HG02970 (cell line): ENCODE results near the gene PREX1.

ENCODE experiments used
- ATAC-seq: cut with Tn5 transposase; IDR thresholded peaks from one replicate; pipeline ENCODE4 v1.9.1; 2021; ENCODE audit warnings: mild to moderate bottlenecking, moderate library complexity, moderate number of reproducible peaks; ENCODE audit not compliant: unreplicated experiment, low FRiP score

PREX1 gene

DNA sequence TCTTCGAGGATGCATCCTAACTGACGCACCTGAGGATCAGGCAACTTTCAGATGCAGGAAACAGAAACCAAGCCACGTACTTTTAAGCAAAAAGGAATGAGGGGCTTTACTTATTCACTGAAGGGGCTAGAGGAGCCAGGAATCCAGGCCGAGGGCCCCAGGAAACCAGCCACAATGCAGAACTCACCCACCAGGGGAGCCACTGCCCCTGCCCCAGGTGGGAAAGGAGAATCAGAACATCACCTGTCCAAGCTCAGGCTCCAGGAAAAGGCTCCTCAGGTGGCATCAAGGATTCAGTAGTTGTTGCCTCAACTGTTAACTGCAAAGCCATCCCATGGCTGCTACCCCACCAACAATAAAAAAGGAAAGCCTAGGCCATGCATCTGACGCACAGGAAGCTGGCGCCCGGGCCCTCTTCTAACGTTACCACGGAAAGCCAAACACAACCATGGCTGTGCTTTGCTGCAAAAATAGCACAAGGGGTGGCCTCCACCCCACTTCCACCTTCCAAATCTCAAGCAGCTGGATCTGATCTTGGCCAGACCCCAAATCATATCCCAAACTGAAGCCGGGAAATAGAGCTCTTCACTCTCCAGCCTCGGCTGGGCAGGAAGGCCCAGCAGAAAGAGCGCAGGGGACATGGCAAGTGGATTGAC lies 121.0 kb downstream of the PREX1 start:
- ATAC-seq = no peak

DNA sequence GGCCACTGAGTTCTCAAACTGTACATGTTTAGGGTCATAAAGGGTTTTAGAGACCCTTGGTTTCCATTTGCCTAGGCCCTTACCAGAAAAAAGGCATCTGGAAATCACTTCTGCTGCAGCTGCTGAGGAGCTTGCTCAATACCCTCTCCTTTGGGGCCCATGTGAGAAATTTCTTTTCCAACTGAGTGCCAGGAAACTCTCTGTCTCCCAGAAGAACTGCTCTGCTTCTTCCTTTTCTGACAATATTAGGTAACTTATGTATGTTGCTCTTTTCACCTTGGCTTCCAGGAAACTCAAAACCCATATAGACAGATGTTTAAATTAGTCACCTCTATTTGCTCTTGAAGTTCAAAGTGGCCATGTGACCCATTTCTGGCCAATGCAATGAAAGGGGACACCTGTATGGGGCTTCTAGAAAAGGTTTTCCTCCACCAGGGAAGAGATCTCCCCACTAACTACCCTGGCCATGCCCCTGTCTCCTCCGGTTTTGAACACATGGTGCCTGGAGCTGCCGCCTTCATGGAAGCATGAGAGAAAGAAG lies 121.6 kb downstream of the PREX1 start:
- ATAC-seq = no peak

DNA sequence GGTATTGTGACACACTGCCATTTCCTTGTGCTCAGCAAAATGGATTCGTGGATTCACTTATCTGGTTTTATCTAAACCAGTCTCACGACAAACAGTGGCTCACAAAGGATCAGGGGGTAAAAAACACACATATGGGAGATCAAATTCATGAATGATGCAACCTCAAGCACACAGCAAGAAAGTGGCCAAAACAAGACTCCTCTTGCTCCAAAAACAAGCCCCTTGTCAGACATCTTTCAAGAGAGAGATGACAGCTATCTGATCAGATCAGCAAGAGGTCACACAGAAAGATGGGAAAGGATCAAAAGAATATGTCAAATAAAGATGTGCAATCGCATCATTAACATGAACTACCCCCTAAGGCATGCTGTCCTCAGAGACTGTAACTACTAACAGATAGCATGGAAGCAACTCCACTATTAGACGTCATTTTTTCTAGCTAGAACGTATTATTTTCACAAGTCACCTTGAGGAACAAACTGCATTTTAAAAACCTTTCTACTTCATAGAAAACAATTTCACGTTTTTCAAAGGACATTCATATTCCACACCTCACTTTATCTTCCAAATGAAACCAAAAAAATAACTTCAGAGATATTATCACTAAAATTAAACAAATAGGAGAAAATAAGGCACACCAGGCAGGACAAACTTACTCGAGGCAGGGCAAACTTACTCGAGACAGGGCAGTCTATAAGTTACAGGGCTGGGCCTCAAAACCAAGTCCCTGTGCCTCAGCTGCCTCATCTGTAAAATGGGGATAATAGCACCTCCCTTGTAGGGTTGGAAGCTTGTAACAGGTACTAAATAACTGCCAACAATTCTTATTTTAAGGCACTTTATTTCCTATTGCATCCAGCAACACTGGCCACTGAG lies 122.3 kb downstream of the PREX1 start:
- no peak for ATAC-seq

DNA sequence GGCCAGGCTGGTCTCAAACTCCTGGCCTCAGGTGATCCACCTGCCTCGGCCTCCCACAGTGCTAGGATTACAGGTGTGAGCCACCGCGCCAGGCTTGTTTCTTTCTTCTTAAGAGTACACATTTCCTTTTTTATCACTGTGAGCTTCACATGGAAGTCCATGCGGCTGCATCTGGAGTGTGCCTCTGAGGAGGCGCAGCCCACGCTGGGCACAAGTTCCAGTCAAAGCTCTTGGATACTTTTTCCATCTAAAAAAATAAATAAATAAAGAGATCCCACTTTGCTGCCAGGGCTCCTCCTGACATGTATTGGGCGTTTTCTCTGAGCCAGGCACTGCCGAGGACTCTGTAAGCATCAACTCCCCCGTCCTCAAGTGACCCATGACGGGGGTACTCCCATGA lies 123.0 kb downstream of the PREX1 start:
- no peak for ATAC-seq

DNA sequence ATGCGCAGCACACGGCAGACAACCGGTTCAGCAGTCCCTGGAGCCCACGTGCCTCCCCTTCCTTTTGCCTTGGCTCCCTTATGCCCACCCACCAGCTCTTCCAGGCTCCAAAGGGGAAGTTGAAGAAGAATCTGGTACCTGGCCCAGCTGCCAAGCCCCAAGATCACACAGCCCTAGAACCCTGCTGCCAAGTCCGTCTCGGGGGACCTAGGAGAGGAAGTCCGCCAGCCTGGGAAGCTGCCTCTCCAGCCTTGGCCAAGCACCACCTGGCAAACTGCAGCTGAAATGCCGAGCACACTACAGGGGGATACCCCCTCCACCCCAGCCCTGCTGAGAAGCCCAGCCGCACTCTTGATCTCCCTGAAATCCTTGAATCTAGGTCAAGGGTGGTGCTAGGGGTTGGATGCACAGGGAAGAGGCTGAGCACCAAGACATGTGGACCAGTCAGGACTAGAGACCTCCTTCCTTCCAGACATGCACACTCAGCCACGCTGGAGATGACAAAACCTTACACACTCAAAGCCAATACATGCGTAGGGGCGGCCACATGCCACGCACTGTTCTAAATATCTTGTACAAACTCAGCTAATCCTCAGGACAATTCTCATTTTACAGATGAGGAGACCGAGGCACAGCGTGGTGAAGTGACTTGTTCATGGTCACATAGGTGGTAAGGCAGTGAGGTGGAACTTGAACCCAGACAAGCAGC lies 124.1 kb downstream of the PREX1 start:
- ATAC-seq = no peak

DNA sequence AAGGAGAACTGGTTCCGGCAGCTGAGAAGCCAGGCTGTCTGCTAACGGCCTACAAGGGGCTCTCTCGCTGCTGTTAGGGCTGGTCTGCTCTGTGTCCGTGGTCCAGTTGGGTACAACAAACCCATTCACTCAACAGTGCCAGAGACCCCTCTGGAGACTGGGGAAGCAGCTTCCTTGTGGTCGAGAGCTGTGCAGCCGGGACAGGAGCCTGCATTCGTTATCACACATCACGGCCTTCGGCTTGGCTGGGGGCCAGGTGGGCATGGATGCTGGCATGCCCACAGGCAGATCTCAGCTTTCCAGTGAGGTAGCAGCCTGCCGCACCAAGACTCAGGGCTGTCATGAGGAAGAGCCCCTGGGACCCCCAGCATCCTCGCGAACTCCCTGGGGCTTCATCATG lies 124.7 kb downstream of the PREX1 start:
- no peak for ATAC-seq

DNA sequence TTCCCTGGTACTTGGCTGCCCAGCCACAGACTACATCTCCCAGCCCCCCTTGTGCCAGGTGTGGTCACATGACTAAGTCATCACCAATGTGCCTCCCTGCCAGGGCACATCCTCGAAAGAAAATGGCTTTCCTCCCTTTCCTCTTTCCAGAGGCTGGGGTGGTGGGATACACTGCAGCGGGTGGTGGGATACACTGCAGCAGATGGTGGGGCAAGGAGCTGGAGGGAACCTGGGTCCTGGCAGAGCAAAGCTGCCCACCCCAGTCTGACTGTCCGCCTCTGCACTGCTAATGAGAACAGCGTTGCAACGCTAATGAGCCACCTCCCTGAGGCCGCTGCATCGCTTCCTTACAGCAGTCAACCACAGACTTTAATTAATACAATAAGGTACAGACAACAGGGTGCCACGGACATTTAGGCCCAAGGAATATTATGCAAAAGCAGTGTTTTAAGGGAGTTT lies 125.3 kb downstream of the PREX1 start:
- ATAC-seq = no peak

DNA sequence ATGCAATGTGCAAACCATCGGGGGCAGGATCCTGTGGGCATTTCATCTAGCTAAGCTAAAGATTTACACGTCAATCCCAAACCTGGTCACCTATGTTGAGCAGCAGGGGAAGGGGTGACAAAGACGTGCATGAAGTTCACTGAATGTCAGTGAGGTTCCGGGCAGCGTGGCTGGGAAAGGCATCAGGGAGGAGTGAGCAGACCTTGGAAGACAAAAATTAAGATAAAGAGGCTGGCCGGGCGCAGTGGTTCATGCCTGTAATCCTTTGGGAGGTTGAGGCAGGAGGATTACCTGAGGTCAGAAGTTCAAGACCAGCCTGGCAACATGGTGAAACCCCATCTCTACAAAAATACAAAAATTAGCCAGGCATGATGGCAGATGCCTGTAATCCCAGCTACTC lies 126.1 kb downstream of the PREX1 start:
- ATAC-seq = no peak

DNA sequence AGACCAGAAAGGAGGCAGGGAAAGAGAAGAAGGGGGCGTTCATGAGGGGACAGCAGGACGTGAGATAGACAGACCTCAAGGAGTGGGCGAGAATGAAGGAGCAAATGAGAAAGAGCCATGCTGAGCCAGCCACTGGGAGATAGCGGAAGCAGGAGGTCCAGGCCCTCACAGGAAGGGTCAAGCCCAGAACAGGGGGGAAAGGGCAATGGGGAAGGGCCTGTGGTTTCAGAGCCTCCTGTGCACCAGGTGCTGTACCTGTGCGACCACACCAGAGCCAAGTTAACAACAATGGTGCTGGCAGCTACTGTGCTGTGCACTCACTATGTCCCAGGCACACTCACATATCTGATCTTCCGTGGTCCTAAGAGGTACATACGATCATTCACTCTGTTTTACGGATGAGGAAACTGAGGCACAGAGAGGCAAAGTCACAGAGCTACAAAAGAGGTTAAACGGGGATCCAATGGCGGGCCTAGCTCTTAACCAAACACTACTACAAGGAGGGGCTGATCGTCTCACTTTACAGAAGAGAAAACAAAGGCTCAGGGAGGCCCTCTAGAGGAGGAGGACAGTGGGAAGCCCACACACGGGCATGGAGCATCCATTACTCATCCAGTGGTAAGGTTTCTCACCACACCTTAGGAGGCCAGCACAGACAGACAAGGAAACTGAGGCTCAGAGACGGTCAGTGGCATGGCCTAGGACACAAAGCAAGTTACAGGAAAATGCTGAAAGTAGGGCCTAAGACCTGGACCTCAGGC lies 129.1 kb downstream of the PREX1 start:
- ATAC-seq = no peak

DNA sequence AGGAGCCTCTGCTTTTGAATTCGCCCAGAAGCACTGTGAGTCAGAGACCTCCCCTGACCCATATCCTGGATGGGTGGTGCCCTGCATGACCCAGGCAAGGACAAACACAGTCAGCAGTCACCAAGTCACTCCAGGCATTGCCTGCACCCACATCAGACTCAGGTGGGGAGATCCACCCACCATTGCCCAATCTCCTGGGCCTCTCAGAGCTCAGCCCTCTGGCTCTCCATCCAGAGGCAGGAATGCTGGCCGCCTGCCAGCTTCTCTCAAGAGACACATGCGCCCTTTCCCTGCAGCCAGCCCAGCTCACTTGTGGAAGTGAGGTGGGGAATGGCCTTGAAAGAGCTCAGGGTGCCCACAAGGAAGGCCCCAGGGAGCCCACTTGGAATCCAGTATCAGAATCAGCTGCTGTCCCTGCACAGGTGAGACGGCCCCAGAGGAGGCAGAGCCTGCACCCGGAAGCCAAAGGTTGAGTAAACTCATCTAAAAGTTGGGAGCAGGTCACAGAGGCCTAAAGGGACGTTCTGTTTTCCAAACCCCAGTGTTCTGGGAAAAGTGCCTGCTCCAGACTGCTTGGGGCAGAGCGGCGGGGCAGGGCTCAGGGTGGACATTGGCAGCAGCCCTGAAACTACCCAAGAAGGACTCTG lies 129.8 kb downstream of the PREX1 start:
- ATAC-seq = no peak

DNA sequence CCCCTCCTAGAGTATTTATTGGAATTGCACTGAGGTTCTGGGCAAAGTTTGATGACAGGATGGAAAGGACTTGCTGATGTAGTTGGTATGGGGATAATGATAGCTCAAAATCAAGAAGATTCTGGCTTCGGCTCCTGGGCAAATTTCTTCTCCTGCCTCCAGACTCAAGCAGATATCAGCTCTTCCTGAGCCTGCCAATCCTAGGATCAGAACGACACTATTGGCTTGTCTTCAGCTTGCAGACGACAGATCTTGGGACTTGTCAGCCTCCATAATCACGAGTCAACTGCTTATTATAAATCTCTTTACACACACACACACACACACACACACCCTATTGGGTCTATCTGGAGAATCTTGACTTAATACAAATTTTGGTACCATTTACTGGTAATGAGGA lies 131.1 kb downstream of the PREX1 start:
- no peak for ATAC-seq

DNA sequence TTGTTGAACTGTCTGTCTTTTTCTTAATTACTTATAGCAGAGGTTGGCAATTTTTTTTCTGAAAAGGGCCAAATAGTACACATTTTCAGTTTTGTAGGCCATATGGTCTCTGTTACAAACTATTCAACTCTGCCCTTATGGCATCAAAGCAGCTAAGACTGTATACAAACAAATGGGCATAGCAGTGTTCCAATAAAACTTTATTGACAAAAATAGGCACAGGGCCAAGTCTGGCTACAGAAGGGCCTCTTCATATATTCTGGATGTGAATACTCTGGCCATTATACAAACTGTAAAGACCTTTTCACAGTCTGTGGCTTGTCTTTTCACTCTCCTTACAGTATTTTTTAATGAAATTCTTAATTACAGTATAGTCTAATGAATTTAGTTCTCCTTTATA lies 132.1 kb downstream of the PREX1 start:
- ATAC-seq = no peak

DNA sequence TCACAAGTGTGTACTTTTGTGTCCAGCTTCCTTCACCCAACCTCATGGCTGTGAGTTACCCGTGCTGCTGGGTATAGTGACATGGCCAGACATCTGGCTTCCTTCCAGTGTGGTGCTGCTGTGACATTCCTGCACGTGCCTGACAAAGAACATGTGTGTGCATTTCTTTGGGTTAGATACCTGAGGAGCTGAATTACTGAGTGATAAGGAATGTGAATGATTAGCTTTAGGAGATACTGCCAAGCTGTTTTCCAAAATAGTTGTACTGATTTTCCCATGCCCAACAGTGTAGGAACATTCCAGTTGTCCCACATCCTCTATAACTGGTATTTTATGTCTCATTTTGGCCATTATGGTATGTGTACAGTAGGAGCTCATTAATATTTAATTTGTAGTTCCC lies 132.5 kb downstream of the PREX1 start:
- ATAC-seq = no peak

DNA sequence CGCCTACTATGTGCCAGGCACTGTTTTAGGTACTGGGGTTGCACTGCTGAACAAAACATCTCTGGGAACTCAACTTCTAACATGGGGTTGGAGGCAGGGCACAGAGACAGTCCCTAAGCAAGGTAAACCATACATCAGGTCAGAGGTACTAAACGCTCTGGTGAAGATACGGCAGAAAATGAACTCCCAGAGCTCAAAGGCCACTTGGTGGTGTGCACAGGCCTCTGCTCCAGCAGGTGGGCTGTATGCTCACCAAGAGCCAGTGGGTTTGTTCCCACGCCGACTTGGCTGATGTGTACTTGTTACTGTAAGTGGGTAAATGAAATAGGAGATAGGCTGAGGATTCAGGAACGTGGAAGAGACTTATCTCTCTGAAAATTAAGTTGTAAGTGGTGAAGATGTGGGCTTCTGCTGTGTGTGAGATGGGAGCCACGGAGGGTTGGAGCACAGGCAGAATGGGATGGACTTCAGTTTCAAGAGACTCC lies 133.4 kb downstream of the PREX1 start:
- no peak for ATAC-seq

DNA sequence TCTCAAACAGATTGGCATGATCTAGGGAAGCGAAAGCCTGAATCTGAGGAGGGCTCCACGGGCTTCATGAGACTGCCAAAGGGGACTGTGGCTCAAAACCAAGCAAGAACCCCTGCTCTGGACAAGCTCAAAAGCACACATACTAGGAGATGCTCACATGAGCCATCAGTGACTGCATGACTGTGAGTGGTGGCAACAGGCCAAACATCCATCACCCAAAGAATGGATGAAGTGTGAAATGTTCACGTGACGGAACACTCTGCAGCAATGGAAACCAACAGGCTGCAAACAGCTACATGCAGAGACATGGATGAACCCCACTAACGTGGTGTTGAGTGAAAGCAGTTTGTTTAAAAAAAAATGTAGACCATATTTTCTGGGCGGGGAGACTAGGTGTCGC lies 136.3 kb downstream of the PREX1 start:
- ATAC-seq = no peak

DNA sequence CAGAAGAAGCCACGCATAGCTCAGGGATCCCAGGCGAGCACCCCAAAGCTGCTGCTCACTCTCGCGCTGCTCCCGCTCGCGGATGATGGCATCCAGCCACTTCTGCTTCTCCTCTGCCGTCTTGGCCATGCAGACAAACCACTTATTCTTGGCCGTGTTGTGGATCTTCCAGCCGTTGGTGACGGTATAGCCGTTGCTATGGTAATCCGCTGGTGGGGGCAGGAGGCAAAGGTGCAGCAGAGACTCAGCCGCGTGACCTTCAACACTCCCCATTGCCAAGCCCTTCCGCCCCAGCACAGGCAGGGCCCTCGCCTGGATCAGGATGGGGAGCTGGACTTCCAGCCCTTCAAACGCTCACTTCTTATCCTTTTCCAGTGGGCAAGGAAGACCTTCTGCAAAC lies 136.9 kb downstream of the PREX1 start:
- ATAC-seq = no peak

DNA sequence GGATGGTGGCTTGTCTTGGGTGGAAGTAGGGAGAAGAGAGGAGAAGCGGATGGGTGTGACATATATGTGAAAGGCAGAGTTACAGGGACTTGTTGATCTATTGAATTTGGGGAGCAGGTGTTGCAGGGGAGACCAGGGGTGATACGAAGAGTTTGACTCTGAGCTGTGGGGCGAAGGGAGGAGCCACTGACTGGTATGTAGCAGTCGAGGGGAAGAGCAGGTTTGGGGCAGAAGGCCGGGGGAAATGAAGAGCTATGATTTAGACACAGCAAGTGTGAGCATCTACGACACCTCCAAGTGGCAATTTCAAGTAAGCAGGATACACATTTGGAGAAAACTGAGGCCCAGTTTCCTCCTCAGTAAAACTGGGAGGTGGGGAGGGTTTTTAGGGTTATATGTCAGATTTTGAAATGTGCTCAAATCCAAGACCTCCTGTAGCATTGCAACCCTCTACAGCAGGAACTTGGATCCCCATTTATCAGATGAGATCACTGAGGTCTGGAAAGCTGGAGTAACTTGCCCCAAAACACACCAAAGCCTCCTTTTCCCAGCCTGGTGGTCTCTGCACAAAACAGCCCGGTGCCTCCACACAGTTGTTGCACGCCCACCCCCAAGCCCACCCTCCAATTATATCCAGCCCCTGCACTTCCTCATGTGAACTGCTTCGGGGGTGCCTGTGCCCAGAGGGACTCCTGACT lies 137.8 kb downstream of the PREX1 start:
- no peak for ATAC-seq

DNA sequence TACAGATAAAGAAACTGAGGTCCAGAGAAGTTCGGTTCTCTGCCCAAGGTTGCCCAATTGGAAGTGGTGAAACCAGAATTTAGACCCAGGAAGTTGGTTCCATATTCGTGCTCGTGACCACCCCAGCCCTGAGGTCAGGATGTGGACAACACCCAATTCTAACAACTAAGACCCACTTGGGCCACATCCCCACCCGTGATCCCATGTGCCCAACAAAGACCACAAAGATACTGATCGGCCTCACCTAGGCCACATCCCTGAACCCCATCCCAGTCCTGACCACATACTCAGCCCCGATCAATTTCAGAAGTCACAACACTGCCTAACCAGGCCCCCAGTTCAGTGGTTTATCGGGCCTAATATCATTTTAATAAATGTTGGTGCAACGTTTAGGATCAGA lies 138.4 kb downstream of the PREX1 start:
- no peak for ATAC-seq

DNA sequence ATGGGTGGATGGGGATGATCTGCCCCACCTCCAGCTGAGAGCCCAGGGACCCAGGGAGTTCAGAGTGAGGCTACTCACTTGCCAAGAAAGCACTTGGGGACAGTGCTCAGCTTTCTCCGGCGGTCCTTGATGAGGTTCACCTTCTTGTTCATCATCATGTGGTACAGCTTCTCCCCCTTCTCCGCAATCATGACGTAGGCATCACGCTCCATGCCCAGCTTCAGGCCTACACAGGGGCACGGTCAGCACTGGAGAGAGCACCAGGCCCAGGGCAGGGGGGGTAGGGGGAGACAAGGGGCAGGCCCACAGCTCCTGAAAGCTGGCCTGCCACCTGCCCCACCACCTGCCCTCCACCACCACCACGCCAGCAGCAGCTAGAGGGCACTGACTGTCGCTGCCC lies 139.2 kb downstream of the PREX1 start:
- ATAC-seq = no peak
